Caco-2 (cell line): ENCODE data around the gene ZNF330. TPM values are rescaled to one million over a fixed set of nuclear protein-coding genes. Genes with fewer than 3 reads are reported as not detected.

Experiments
- BruUV-seq: library from RNA; stranded (reverse); fragments of 400-500 nt; replicated peaks from 2 replicates; lab custom pipeline; 2021; lab: Mats Ljungman, UMichigan
- CTCF ChIA-PET: fragments of 300-600 bp; sonication (Branson Sonifier 250); formaldehyde crosslinking; loops from one replicate; lab custom pipeline; 2022; ENCODE audit warnings: antibody characterized with exemption; lab: Charles Lee
- POLR2A ChIA-PET: fragments of 300-600 bp; sonication (Branson Sonifier 250); formaldehyde crosslinking; loops from one replicate; lab custom pipeline; 2022; ENCODE audit warnings: antibody characterized with exemption; lab: Charles Lee
- DNase-seq, 2 experiments: peaks; one replicate each; pipeline versions ENCODE4 v3.0.0 to v3.0.0-alpha.2; 2020 to 2022
- H3K27me3 ChIP-seq: replicated peaks from 2 replicates; pipeline ENCODE4 v1.6.0; 2011; ENCODE audit warnings: low read length; ENCODE audit not compliant: control insufficient read depth, insufficient read depth
- H3K36me3 ChIP-seq: 2 replicates; pipeline ENCODE4 v1.5.1; 2011; ENCODE audit warnings: low read length; ENCODE audit not compliant: control insufficient read depth, insufficient read depth
- H3K4me1 ChIP-seq: fragments of 250-450 bp; sonication (Bioruptor Pico); 2 replicates; pipeline ENCODE4 v1.5.1; 2020; ENCODE audit warnings: mild to moderate bottlenecking
- H3K4me3 ChIP-seq: 2 replicates; pipeline ENCODE4 v1.5.1; 2011; ENCODE audit warnings: low read depth, mild to moderate bottlenecking, control low read depth, low read length
- H3K9me3 ChIP-seq: fragments of 250-450 bp; sonication (Bioruptor Pico); 2 replicates; pipeline ENCODE4 v1.5.1; 2020; ENCODE audit warnings: mild to moderate bottlenecking, moderate library complexity
- H3K27ac Mint-ChIP-seq: one replicate; pipeline ENCODE4 v1.8.0; 2022; ENCODE audit warnings: mixed read lengths; ENCODE audit not compliant: unreplicated experiment
- H3K27me3 Mint-ChIP-seq: one replicate; pipeline ENCODE4 v1.8.0; 2022; ENCODE audit warnings: mixed read lengths; ENCODE audit not compliant: insufficient read depth, unreplicated experiment
- H3K36me3 Mint-ChIP-seq: one replicate; pipeline ENCODE4 v1.8.0; 2022; ENCODE audit warnings: mild to moderate bottlenecking, mixed read lengths; ENCODE audit not compliant: insufficient read depth, unreplicated experiment
- H3K4me1 Mint-ChIP-seq: one replicate; pipeline ENCODE4 v1.8.0; 2022; ENCODE audit warnings: low read depth, mixed read lengths; ENCODE audit not compliant: unreplicated experiment
- H3K4me3 Mint-ChIP-seq: one replicate; pipeline ENCODE4 v1.8.0; 2022; ENCODE audit warnings: mild to moderate bottlenecking, moderate library complexity, mixed read lengths; ENCODE audit not compliant: unreplicated experiment
- H3K9me3 Mint-ChIP-seq: one replicate; pipeline ENCODE4 v1.8.0; 2022; ENCODE audit warnings: mixed read lengths; ENCODE audit not compliant: unreplicated experiment
- CTCF ChIP-seq, 2 experiments: fragments of 200-600 bp in 1 of 2; IDR thresholded peaks; 1 replicate in 1 of 2; 2 replicates in 1 of 2; pipeline versions ENCODE4 v1.5.1 to v1.8.0; 2011 to 2022; ENCODE audit warnings: antibody characterized with exemption in 1 of 2, control low read depth in 1 of 2, inconsistent platforms in 1 of 2, low read depth in 1 of 2, low read length in 1 of 2, mild to moderate bottlenecking in 1 of 2, moderate library complexity in 1 of 2; ENCODE audit not compliant: insufficient read depth in 1 of 2, severe bottlenecking in 1 of 2, unreplicated experiment in 1 of 2
- intact Hi-C: fragments of 100-400 bp; cut with micrococcal nuclease; formaldehyde crosslinking; loops from one replicate; pipeline ENCODE4 v1.10.0; 2022; ENCODE audit not compliant: unreplicated experiment
- total RNA-seq: library from RNA; stranded (reverse); gene quantifications from 2 replicates; pipeline ENCODE4 v1.2.3, GENCODE V29; 2022

Gene ZNF330
- total RNA-seq, 1 experiment from 2014 or later, result 34.9 TPM

GRCh38 chr4:141229408-141230101, 8.9 kb downstream of the ZNF330 start:
- intact Hi-C loops, result no loop called here
- Mint-ChIP-seq H3K4me1 (no peaks in the 10 kb centered on the region), H3K27me3 (no peaks in the 10 kb centered on the region), H3K36me3 (peaks cover 46% of the 10 kb centered on the region), H3K27ac (no peak overlapping the region), H3K4me3 (no peak overlapping the region), H3K9me3 (no peaks in the 10 kb centered on the region)
- Histone ChIP-seq H3K36me3 (peaks cover 1% of the 10 kb centered on the region; the same call in 1 of the 2 replicates), H3K4me3 (no peak overlapping the region), H3K27me3 (no peaks in the 10 kb centered on the region), H3K4me1 (no peaks in the 10 kb centered on the region), H3K9me3 (no peaks in the 10 kb centered on the region)
- TF ChIP-seq CTCF (IDR thresholded peaks at IDR 0.05; ENCODE audit: insufficient read depth in 1 of 2, low read depth in 1 of 2, low read length in 1 of 2, severe bottlenecking in 1 of 2, unreplicated experiment in 1 of 2), result no peak
- BruUV-seq, result no TSS peak
- ChIA-PET POLR2A (no interaction called here), CTCF (no interaction called here)
- no peak for DNase-seq

DNA sequence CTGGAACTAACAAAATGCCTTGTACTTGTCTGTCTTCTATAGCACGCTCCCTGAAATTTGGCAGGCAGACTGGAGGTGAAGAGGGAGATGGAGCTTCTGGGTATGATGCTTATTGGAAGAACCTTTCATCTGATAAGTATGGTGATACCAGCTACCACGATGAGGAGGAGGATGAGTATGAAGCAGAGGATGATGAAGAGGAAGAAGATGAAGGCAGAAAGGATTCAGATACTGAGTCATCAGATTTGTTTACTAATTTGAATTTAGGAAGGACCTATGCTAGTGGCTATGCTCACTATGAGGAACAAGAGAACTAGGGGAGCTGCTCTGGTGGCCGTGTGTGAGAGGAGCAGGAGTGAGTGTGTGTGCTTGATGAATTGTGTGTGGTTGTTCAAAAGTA, 13.0 kb downstream of the ZNF330 start:
- Histone ChIP-seq H3K27me3 (no peaks in the 10 kb centered on the region), H3K9me3 (no peaks in the 10 kb centered on the region), H3K36me3 (peaks cover 1% of the 10 kb centered on the region; the same call in 1 of the 2 replicates), H3K4me1 (no peaks in the 10 kb centered on the region), H3K4me3 (no peak overlapping the region)
- ChIA-PET POLR2A (no interaction called here), CTCF (no interaction called here)
- BruUV-seq, result no TSS peak
- H3K27ac Mint-ChIP-seq, result no peak overlapping the region
- H3K27me3 Mint-ChIP-seq, result no peaks in the 10 kb centered on the region
- no peak for TF ChIP-seq CTCF (IDR thresholded peaks at IDR 0.05; ENCODE audit: insufficient read depth in 1 of 2, low read depth in 1 of 2, low read length in 1 of 2, severe bottlenecking in 1 of 2, unreplicated experiment in 1 of 2)
- no peak overlapping the region for H3K4me3 Mint-ChIP-seq
- H3K36me3 Mint-ChIP-seq, result peaks cover 23% of the 10 kb centered on the region
- no peaks in the 10 kb centered on the region for H3K4me1 Mint-ChIP-seq
- DNase-seq, result no peak
- H3K9me3 Mint-ChIP-seq, result no peaks in the 10 kb centered on the region
- intact Hi-C loops, result no loop called here

DNA sequence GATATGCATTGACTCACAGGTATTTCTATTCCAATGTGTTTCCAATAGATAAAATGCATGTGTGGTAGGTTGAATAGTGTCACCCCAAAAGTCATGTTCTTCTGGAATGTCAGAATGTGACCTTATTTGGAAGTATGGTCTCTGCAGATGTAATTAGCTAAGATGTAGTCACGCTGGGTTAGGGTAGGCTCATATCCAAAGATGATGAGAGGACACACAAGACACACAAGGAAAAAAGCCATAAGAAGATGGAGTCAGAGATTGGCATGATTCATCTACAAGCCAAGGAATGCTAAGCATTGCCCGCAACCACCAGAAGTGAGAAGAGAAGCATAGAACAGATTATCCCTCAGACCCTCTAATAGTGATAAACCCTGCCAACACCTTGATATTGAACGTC, 17.5 kb downstream of the ZNF330 start:
- no peak for DNase-seq
- Histone ChIP-seq H3K36me3 (peaks cover 1% of the 10 kb centered on the region; the same call in 1 of the 2 replicates), H3K4me1 (no peaks in the 10 kb centered on the region), H3K27me3 (no peaks in the 10 kb centered on the region), H3K9me3 (no peaks in the 10 kb centered on the region), H3K4me3 (no peak overlapping the region)
- intact Hi-C loops, result no loop called here
- no peak overlapping the region for H3K4me3 Mint-ChIP-seq
- no peak overlapping the region for H3K27ac Mint-ChIP-seq
- ChIA-PET POLR2A (no interaction called here), CTCF (no interaction called here)
- no peak for TF ChIP-seq CTCF (IDR thresholded peaks at IDR 0.05; ENCODE audit: insufficient read depth in 1 of 2, low read depth in 1 of 2, low read length in 1 of 2, severe bottlenecking in 1 of 2, unreplicated experiment in 1 of 2)
- H3K9me3 Mint-ChIP-seq, result no peaks in the 10 kb centered on the region
- H3K27me3 Mint-ChIP-seq, result peaks cover 5% of the 10 kb centered on the region
- BruUV-seq, result no TSS peak
- H3K4me1 Mint-ChIP-seq, result no peaks in the 10 kb centered on the region
- peaks cover 8% of the 10 kb centered on the region for H3K36me3 Mint-ChIP-seq
